Measurements from ENCODE around the gene AMOTL2.

The AMOTL2 gene

GRCh38 chr3:134353831-134354611 is 20.2 kb downstream of the AMOTL2 start:
- FAIRE-seq, result no peak
- no peak for DNase-seq (ENCODE audit: low spot score)

- no peak for FAIRE-seq
- no peak for DNase-seq (ENCODE audit: low spot score)
Measured at GRCh38 chr3:134353171-134353825, 20.9 kb downstream of the AMOTL2 start.

GRCh38 chr3:134352031-134352671 is 22.1 kb downstream of the AMOTL2 start:
- no peak for FAIRE-seq
- DNase-seq (ENCODE audit: low spot score), result no peak

- no peak for DNase-seq (ENCODE audit: low spot score)
- FAIRE-seq, result no peak
Measured at GRCh38 chr3:134351427-134351826, 22.8 kb downstream of the AMOTL2 start.

- FAIRE-seq (no peak), DNase-seq (ENCODE audit: low spot score) (no peak)
Measured at GRCh38 chr3:134350861-134351311, 23.4 kb downstream of the AMOTL2 start.

GRCh38 chr3:134350266-134350665 is 24.0 kb downstream of the AMOTL2 start:
- FAIRE-seq (no peak), DNase-seq (ENCODE audit: low spot score) (no peak)

GRCh38 chr3:134348524-134348923 is 25.7 kb downstream of the AMOTL2 start:
- no peak for FAIRE-seq
- DNase-seq (ENCODE audit: low spot score), result no peak

GRCh38 chr3:134347551-134347950 is 26.7 kb downstream of the AMOTL2 start:
- FAIRE-seq (no peak), DNase-seq (ENCODE audit: low spot score) (no peak)

- no peak for FAIRE-seq
- no peak for DNase-seq (ENCODE audit: low spot score)
Measured at GRCh38 chr3:134346744-134347143, 27.5 kb downstream of the AMOTL2 start.

GRCh38 chr3:134345202-134345601 is 29.0 kb downstream of the AMOTL2 start:
- no peak for FAIRE-seq
- no peak for DNase-seq (ENCODE audit: low spot score)

GRCh38 chr3:134344560-134344959 is 29.7 kb downstream of the AMOTL2 start:
- FAIRE-seq (no peak), DNase-seq (ENCODE audit: low spot score) (no peak)

GRCh38 chr3:134342259-134342658 is 32.0 kb downstream of the AMOTL2 start:
- DNase-seq (ENCODE audit: low spot score) (no peak), FAIRE-seq (no peak)

GRCh38 chr3:134341389-134341788 is 32.9 kb downstream of the AMOTL2 start:
- FAIRE-seq (no peak), DNase-seq (ENCODE audit: low spot score) (no peak)

GRCh38 chr3:134340982-134341365 is 33.3 kb downstream of the AMOTL2 start:
- DNase-seq (ENCODE audit: low spot score) (no peak), FAIRE-seq (no peak)

GRCh38 chr3:134340362-134340981 is 33.8 kb downstream of the AMOTL2 start:
- DNase-seq (ENCODE audit: low spot score) (no peak), FAIRE-seq (no peak)

- DNase-seq (ENCODE audit: low spot score) (no peak), FAIRE-seq (no peak)
Measured at GRCh38 chr3:134339913-134340312, 34.3 kb downstream of the AMOTL2 start.

GRCh38 chr3:134339331-134339730 is 34.9 kb downstream of the AMOTL2 start:
- FAIRE-seq (no peak), DNase-seq (ENCODE audit: low spot score) (no peak)

GRCh38 chr3:134338516-134339261 is 35.6 kb downstream of the AMOTL2 start:
- no peak for DNase-seq (ENCODE audit: low spot score)
- no peak for FAIRE-seq

GRCh38 chr3:134338201-134338512 is 36.1 kb downstream of the AMOTL2 start:
- DNase-seq (ENCODE audit: low spot score), result no peak
- FAIRE-seq, result no peak

- DNase-seq (ENCODE audit: low spot score) (no peak), FAIRE-seq (no peak)
Measured at GRCh38 chr3:134337511-134338200, 36.6 kb downstream of the AMOTL2 start.

GRCh38 chr3:134337071-134337482 is 37.2 kb downstream of the AMOTL2 start:
- DNase-seq (ENCODE audit: low spot score) (no peak), FAIRE-seq (no peak)

All from urothelium cell line (cell line).